Measurements from ENCODE around the gene TNFAIP8L3. TPM values are rescaled to one million over a fixed set of nuclear protein-coding genes. Genes with fewer than 3 reads are reported as not detected.
A peak's percentile ranks its signal among the peaks of the same experiment; 100 is the strongest.
"Not testable (repeated sequence)": the region's sequence is repeated elsewhere in the genome, so short reads cannot be mapped to it uniquely, and the experiment has no call there.

The TNFAIP8L3 gene
- not detected for total RNA-seq (ENCODE audit: unreplicated experiment)
- long read RNA-seq, partial matches to known transcripts, result 0 of 1 reads
- long read RNA-seq, other reads (novel, unspliced or antisense), result 1 of 1 reads

GRCh38 chr15:51094606-51095569, at the start of gene TNFAIP8L3:
Gene TNFAIP8L3 (minus strand): TSS chr15:51094906. CDS start chr15:51094595, 311 bp downstream.
- peak within 1 kb of the TSS; percentile 83 for H3K4me3 Mint-ChIP-seq (ENCODE audit: unreplicated experiment)
- TF ChIP-seq CTCF (IDR thresholded peaks at IDR 0.05; ENCODE audit: partially characterized antibody, unreplicated experiment), result no peak
- peak; percentile 39 for DNase-seq
- H3K36me3 Mint-ChIP-seq (ENCODE audit: unreplicated experiment), result no peaks in the 10 kb centered on the region
- no peaks in the 10 kb centered on the region for H3K9me3 Mint-ChIP-seq (ENCODE audit: unreplicated experiment)
- peaks cover 7% of the 10 kb centered on the region for H3K27me3 Mint-ChIP-seq (ENCODE audit: unreplicated experiment)
- no peaks in the 10 kb centered on the region for H3K4me1 Mint-ChIP-seq (ENCODE audit: low read depth, unreplicated experiment)
- no peak within 1 kb of the TSS for H3K27ac Mint-ChIP-seq (ENCODE audit: unreplicated experiment)

- no peaks in the 10 kb centered on the region for H3K4me1 Mint-ChIP-seq (ENCODE audit: low read depth, unreplicated experiment)
- no peak overlapping the region for H3K4me3 Mint-ChIP-seq (ENCODE audit: unreplicated experiment)
- H3K27me3 Mint-ChIP-seq (ENCODE audit: unreplicated experiment), result no peaks in the 10 kb centered on the region
- TF ChIP-seq CTCF (IDR thresholded peaks at IDR 0.05; ENCODE audit: partially characterized antibody, unreplicated experiment), result no peak
- no peak for DNase-seq
- no peak overlapping the region for H3K27ac Mint-ChIP-seq (ENCODE audit: unreplicated experiment)
- H3K9me3 Mint-ChIP-seq (ENCODE audit: unreplicated experiment), result peaks cover 3% of the 10 kb centered on the region
- H3K36me3 Mint-ChIP-seq (ENCODE audit: unreplicated experiment), result peaks cover 11% of the 10 kb centered on the region
Observed at GRCh38 chr15:51144021-51144532, 49.4 kb upstream of the TNFAIP8L3 start.

- not testable (repeated sequence) for H3K4me3 Mint-ChIP-seq (ENCODE audit: unreplicated experiment); H3K9me3 Mint-ChIP-seq (ENCODE audit: unreplicated experiment); H3K4me1 Mint-ChIP-seq (ENCODE audit: low read depth, unreplicated experiment); H3K27ac Mint-ChIP-seq (ENCODE audit: unreplicated experiment); H3K27me3 Mint-ChIP-seq (ENCODE audit: unreplicated experiment); DNase-seq
- H3K36me3 Mint-ChIP-seq (ENCODE audit: unreplicated experiment), result peaks cover 11% of the 10 kb centered on the region
Observed at GRCh38 chr15:51140347-51140746, 45.6 kb upstream of the TNFAIP8L3 start.

- no peak overlapping the region for H3K4me3 Mint-ChIP-seq (ENCODE audit: unreplicated experiment)
- DNase-seq, result no peak
- no peaks in the 10 kb centered on the region for H3K4me1 Mint-ChIP-seq (ENCODE audit: low read depth, unreplicated experiment)
- no peak overlapping the region for H3K27ac Mint-ChIP-seq (ENCODE audit: unreplicated experiment)
- no peak for TF ChIP-seq CTCF (IDR thresholded peaks at IDR 0.05; ENCODE audit: partially characterized antibody, unreplicated experiment)
- peaks cover 11% of the 10 kb centered on the region for H3K36me3 Mint-ChIP-seq (ENCODE audit: unreplicated experiment)
- no peaks in the 10 kb centered on the region for H3K27me3 Mint-ChIP-seq (ENCODE audit: unreplicated experiment)
- H3K9me3 Mint-ChIP-seq (ENCODE audit: unreplicated experiment), result peaks cover 3% of the 10 kb centered on the region
Observed at GRCh38 chr15:51139091-51139490, 44.4 kb upstream of the TNFAIP8L3 start.

GRCh38 chr15:51137880-51138430, 43.2 kb upstream of the TNFAIP8L3 start:
- H3K27ac Mint-ChIP-seq (ENCODE audit: unreplicated experiment), result no peak overlapping the region
- no peak overlapping the region for H3K4me3 Mint-ChIP-seq (ENCODE audit: unreplicated experiment)
- H3K9me3 Mint-ChIP-seq (ENCODE audit: unreplicated experiment), result peaks cover 3% of the 10 kb centered on the region
- DNase-seq, result no peak
- no peaks in the 10 kb centered on the region for H3K4me1 Mint-ChIP-seq (ENCODE audit: low read depth, unreplicated experiment)
- no peak for TF ChIP-seq CTCF (IDR thresholded peaks at IDR 0.05; ENCODE audit: partially characterized antibody, unreplicated experiment)
- H3K27me3 Mint-ChIP-seq (ENCODE audit: unreplicated experiment), result peaks cover 2% of the 10 kb centered on the region
- peaks cover 11% of the 10 kb centered on the region for H3K36me3 Mint-ChIP-seq (ENCODE audit: unreplicated experiment)
